K562 (cell line): ENCODE data around the gene GDAP1L1. TPM values are rescaled to one million over a fixed set of nuclear protein-coding genes. Genes with fewer than 3 reads are reported as not detected.

ENCODE experiments used
- ARID1B ChIP-seq: fragments of 450-650 bp; IDR thresholded peaks from 2 replicates; pipeline ENCODE4 v1.6.1; 2016; ENCODE audit warnings: antibody characterized with exemption, mild to moderate bottlenecking, inconsistent platforms
- ATF6 ChIP-seq: sonication (generic); formaldehyde crosslinking; IDR thresholded peaks from 2 replicates; pipeline ENCODE4 v1.4.0; 2020; ENCODE audit warnings: mild to moderate bottlenecking, missing genetic modification reagents
- CUX1 ChIP-seq: fragments of 200-800 bp; sonication (Bioruptor generic); IDR thresholded peaks from 2 replicates; pipeline ENCODE4 v1.6.1; 2016; ENCODE audit warnings: missing genetic modification characterization, missing compliant biosample characterization
- HNRNPUL1 ChIP-seq: fragments of 200-400 bp; formaldehyde crosslinking; IDR thresholded peaks from 2 replicates; pipeline ENCODE4 v1.6.1; 2017; ENCODE audit warnings: low read length
- KDM1A ChIP-seq, 2 experiments: fragments of 450-650 bp; IDR thresholded peaks; 2 replicates each; pipeline ENCODE4 v1.6.1; 2016; ENCODE audit warnings: mild to moderate bottlenecking in 2 of 2
- MEF2A ChIP-seq: IDR thresholded peaks from 2 replicates; pipeline ENCODE4 v1.6.1; 2011; ENCODE audit warnings: low read depth, mild to moderate bottlenecking, low read length, moderate library complexity; ENCODE audit not compliant: control insufficient read depth
- SP1 ChIP-seq: sonication (generic); formaldehyde crosslinking; IDR thresholded peaks from 2 replicates; pipeline ENCODE4 v1.8.1; 2022; ENCODE audit warnings: mild to moderate bottlenecking, missing genetic modification reagents
- TAL1 ChIP-seq: fragments of 450-650 bp; IDR thresholded peaks from 2 replicates; pipeline ENCODE4 v1.6.1; 2016; ENCODE audit warnings: mild to moderate bottlenecking
- ZBTB17 ChIP-seq: fragments of 450-650 bp; formaldehyde crosslinking; IDR thresholded peaks from 2 replicates; pipeline ENCODE4 v1.4.0; 2020; ENCODE audit warnings: mild to moderate bottlenecking
- ZNF511 ChIP-seq: sonication (generic); formaldehyde crosslinking; IDR thresholded peaks from 2 replicates; pipeline ENCODE4 v1.8.0; 2022; ENCODE audit warnings: mild to moderate bottlenecking, missing genetic modification reagents
- ZNF668 ChIP-seq: fragments of 250-450 bp; sonication (Bioruptor Pico); IDR thresholded peaks from 2 replicates; pipeline ENCODE4 v1.8.0; 2022; ENCODE audit warnings: mild to moderate bottlenecking, inconsistent platforms
- ZNF699 ChIP-seq: fragments of 250-450 bp; sonication (Bioruptor Pico); IDR thresholded peaks from 2 replicates; pipeline ENCODE4 v1.8.0; 2021; ENCODE audit warnings: mild to moderate bottlenecking, moderate library complexity; ENCODE audit not compliant: insufficient replicate concordance
- ZNF740 ChIP-seq, 3 experiments: fragments of 200-800 bp in 1 of 3; sonication (Bioruptor generic) in 1 of 3; sonication (generic) in 1 of 3; formaldehyde crosslinking in 1 of 3; IDR thresholded peaks; 2 replicates each; pipeline versions ENCODE4 v1.6.1 to v1.8.0; 2016 to 2022; ENCODE audit warnings: mild to moderate bottlenecking in 2 of 3, missing compliant biosample characterization in 2 of 3, missing genetic modification characterization in 2 of 3, missing genetic modification reagents in 1 of 3
- polyA plus RNA-seq, 8 experiments: library from polyadenylated mRNA; depleted of rRNA in 4 of 8; stranded (reverse) in 5 of 8; unstranded in 3 of 8; fragments of >200 nt; fragmentation: Nextera tagmentation in 2 of 8; fragmentation: Illumina TruSeq in 1 of 8; extraction: Ambion mirVana in 2 of 8; extraction: Trizol in 1 of 8; gene quantifications; 2 replicates each; pipeline versions ENCODE4 v1.2.1 to v1.2.3, GENCODE V29; 2011 to 2014; ENCODE audit warnings: inconsistent platforms in 1 of 8, missing spikeins in 1 of 8
- total RNA-seq, 7 experiments: library from RNA; depleted of rRNA in 6 of 7; stranded (reverse); fragments of >200 nt in 6 of 7; fragmentation: Illumina TruSeq in 2 of 7; extraction: Trizol in 2 of 7; gene quantifications; 2 replicates each; pipeline versions ENCODE4 v1.2.1 to v1.2.3, GENCODE V29; 2011 to 2021; ENCODE audit warnings: low replicate concordance in 1 of 7

GDAP1L1 gene
- total and polyA plus RNA-seq, 9 of the 15 experiments (the other 6 are each of a cell fraction or from before 2014, with no cell fraction given) = 0.06 to 0.40 (median 0.19) TPM; not detected in 5

- TF ChIP-seq ZNF740 (CRISPR knock-in tag; IDR thresholded peaks at IDR 0.05) = no peak
- TF ChIP-seq ZNF740 (tag; IDR thresholded peaks at IDR 0.05) = no peak
- no peak for TF ChIP-seq MEF2A
- TF ChIP-seq ATF6 (CRISPR knock-in tag) = no peak
- TF ChIP-seq TAL1 = no peak
- TF ChIP-seq CUX1 = no peak
- no peak for TF ChIP-seq ZNF699
- no peak for TF ChIP-seq ZBTB17 (CRISPR knock-in tag)
- no peak for TF ChIP-seq HNRNPUL1
- TF ChIP-seq ARID1B = no peak
- TF ChIP-seq SP1 (CRISPR knock-in tag) = no peak
- TF ChIP-seq ZNF511 (CRISPR knock-in tag) = peak; percentile 28; the same call in 1 of the 2 replicates
- TF ChIP-seq KDM1A (IDR thresholded peaks at IDR 0.05) = no peak
- TF ChIP-seq ZNF668 (CRISPR knock-in tag) = no peak
Measured at GRCh38 chr20:44211177-44212039, 35.7 kb upstream of the GDAP1L1 start (continued).
